IMR-90 (cell line): ENCODE results near the gene LTN1. TPM values are rescaled to one million over a fixed set of nuclear protein-coding genes. Genes with fewer than 3 reads are reported as not detected.

Experiments used
- ATAC-seq: fragments of 200-7000 bp; cut with Tn5 transposase; 2 replicates; pipeline ENCODE4 v1.9.1; 2020; ENCODE audit warnings: low read depth, mild to moderate bottlenecking, moderate library complexity
- BruUV-seq: library from RNA; stranded (reverse); fragments of 400-500 nt; replicated peaks from 2 replicates; lab custom pipeline; 2021; lab: Mats Ljungman, UMichigan
- CTCF ChIA-PET: fragments of 300-600 bp; formaldehyde crosslinking; extraction: SDS; loops from one replicate; lab custom pipeline; 2021; ENCODE audit warnings: antibody characterized with exemption; lab: Yijun Ruan, JAX
- POLR2A ChIA-PET: fragments of 300-600 bp; sonication (Branson Sonifier 250); formaldehyde crosslinking; loops from one replicate; lab custom pipeline; 2022; ENCODE audit warnings: antibody characterized with exemption; ENCODE audit not compliant: unreplicated experiment; lab: Charles Lee
- DNase-seq: peaks from one replicate; pipeline ENCODE4 v3.0.0; 2013
- H2AFZ ChIP-seq: replicated peaks from 2 replicates; pipeline ENCODE3; 2013; ENCODE audit warnings: low read length, mild to moderate bottlenecking; ENCODE audit not compliant: poor library complexity
- H2AK5ac ChIP-seq: 2 replicates; pipeline ENCODE4 v1.6.1; 2013; ENCODE audit warnings: low read depth, low read length, inconsistent platforms
- H2AK9ac ChIP-seq: replicated peaks from 2 replicates; pipeline ENCODE3; 2013; ENCODE audit warnings: mild to moderate bottlenecking, low read depth, low read length, moderate library complexity; ENCODE audit not compliant: poor library complexity
- H2BK120ac ChIP-seq: 2 replicates; pipeline ENCODE4 v1.6.1; 2013; ENCODE audit warnings: low read depth, low read length, inconsistent platforms
- H2BK15ac ChIP-seq: 3 replicates; pipeline ENCODE4 v1.6.1; 2013; ENCODE audit warnings: low read depth, low read length, inconsistent platforms
- H2BK20ac ChIP-seq: 2 replicates; pipeline ENCODE4 v1.6.1; 2013; ENCODE audit warnings: low read depth, mild to moderate bottlenecking, inconsistent platforms, low read length, moderate library complexity
- H2BK5ac ChIP-seq: 2 replicates; pipeline ENCODE4 v1.6.1; 2013; ENCODE audit warnings: mild to moderate bottlenecking, low read depth, low read length, inconsistent platforms; ENCODE audit not compliant: poor library complexity, severe bottlenecking
- H3K14ac ChIP-seq: replicated peaks from 2 replicates; pipeline ENCODE4 v1.6.1; 2013; ENCODE audit warnings: low read depth, low read length, inconsistent platforms
- H3K18ac ChIP-seq: 2 replicates; pipeline ENCODE4 v1.6.1; 2013; ENCODE audit warnings: low read depth, low read length, control low read depth
- H3K23ac ChIP-seq: 2 replicates; pipeline ENCODE4 v1.6.1; 2013; ENCODE audit warnings: low read depth, low read length, inconsistent platforms
- H3K27ac ChIP-seq: 2 replicates; pipeline ENCODE4 v1.5.1; 2013; ENCODE audit warnings: mild to moderate bottlenecking, control low read depth, low read length; ENCODE audit not compliant: insufficient read depth
- H3K27me3 ChIP-seq: 2 replicates; pipeline ENCODE4 v1.6.1; 2013; ENCODE audit warnings: low read length; ENCODE audit not compliant: control insufficient read depth, insufficient read depth
- H3K36me3 ChIP-seq: 2 replicates; pipeline ENCODE4 v1.6.1; 2013; ENCODE audit warnings: low read length, mixed read lengths; ENCODE audit not compliant: control insufficient read depth, insufficient read depth
- H3K4ac ChIP-seq: 2 replicates; pipeline ENCODE4 v1.6.1; 2013; ENCODE audit warnings: low read depth, low read length, inconsistent platforms
- H3K4me1 ChIP-seq: 2 replicates; pipeline ENCODE4 v1.6.1; 2013; ENCODE audit warnings: low read length, mixed read lengths; ENCODE audit not compliant: control insufficient read depth, insufficient read depth
- H3K4me2 ChIP-seq: 2 replicates; pipeline ENCODE4 v1.6.1; 2013; ENCODE audit warnings: low read depth, mild to moderate bottlenecking, control low read depth, low read length, moderate library complexity
- H3K4me3 ChIP-seq: 2 replicates; pipeline ENCODE4 v1.5.1; 2013; ENCODE audit warnings: low read depth, mild to moderate bottlenecking, control low read depth, low read length, moderate library complexity; ENCODE audit not compliant: insufficient read depth
- H3K56ac ChIP-seq: 2 replicates; pipeline ENCODE4 v1.6.1; 2013; ENCODE audit warnings: low read length, inconsistent platforms; ENCODE audit not compliant: insufficient read depth; ENCODE audit errors: extremely low read depth
- H3K79me1 ChIP-seq, 2 experiments: 2 replicates each; pipeline ENCODE4 v1.6.1; 2013; ENCODE audit warnings: low read length in 2 of 2, inconsistent platforms in 1 of 2, low read depth in 1 of 2
- H3K9ac ChIP-seq: 2 replicates; pipeline ENCODE4 v1.6.1; 2013; ENCODE audit warnings: low read depth, low read length, control low read depth
- H3K9me1 ChIP-seq: 2 replicates; pipeline ENCODE4 v1.6.1; 2013; ENCODE audit warnings: low read length, inconsistent platforms; ENCODE audit not compliant: insufficient read depth
- H3K9me3 ChIP-seq: 2 replicates; pipeline ENCODE4 v1.6.1; 2013; ENCODE audit warnings: low read length; ENCODE audit not compliant: control insufficient read depth, insufficient read depth
- H4K20me1 ChIP-seq: 2 replicates; pipeline ENCODE4 v1.6.1; 2013; ENCODE audit warnings: low read length, inconsistent platforms; ENCODE audit not compliant: insufficient read depth
- H4K5ac ChIP-seq: 2 replicates; pipeline ENCODE4 v1.6.1; 2013; ENCODE audit warnings: mild to moderate bottlenecking, low read depth, low read length, control low read depth
- H4K8ac ChIP-seq, 2 experiments: 2 replicates each; pipeline ENCODE4 v1.6.1; 2013; ENCODE audit warnings: low read depth in 2 of 2, low read length in 2 of 2, control low read depth in 1 of 2, inconsistent platforms in 1 of 2
- H4K91ac ChIP-seq: 2 replicates; pipeline ENCODE4 v1.6.1; 2013; ENCODE audit warnings: low read depth, low read length, inconsistent platforms; ENCODE audit not compliant: insufficient read depth
- CEBPB ChIP-seq: IDR thresholded peaks from 2 replicates; pipeline ENCODE4 v1.6.1; 2012; ENCODE audit warnings: low read depth, low read length, improper control_type of control experiment
- FOS ChIP-seq: fragments of 150-350 bp; IDR thresholded peaks from 2 replicates; pipeline ENCODE4 v1.6.1; 2016; ENCODE audit warnings: low read depth, low read length
- MAFK ChIP-seq: IDR thresholded peaks from 2 replicates; pipeline ENCODE4 v1.6.1; 2012; ENCODE audit warnings: low read depth, low read length, improper control_type of control experiment
- MXI1 ChIP-seq: IDR thresholded peaks from 2 replicates; pipeline ENCODE4 v1.6.1; 2012; ENCODE audit warnings: low read depth, mild to moderate bottlenecking, low read length, moderate library complexity, borderline replicate concordance
- WGBS, 2 experiments: methylation state at CpG; one replicate each; pipeline versions ENCODE4 v1.1.5 to v1.1.7; 2013; ENCODE audit warnings: missing lambda C conversion rate in 2 of 2; ENCODE audit not compliant: insufficient read length in 1 of 2; ENCODE audit errors: extremely low coverage in 2 of 2; 5-methylcytosine and 5-hydroxymethylcytosine counted together
- dilution Hi-C: fragments of 300-500 bp; cut with HindIII; formaldehyde crosslinking; loops from one replicate; pipeline ENCODE4 v1.14.3; 2018; ENCODE audit warnings: low sequenced_read_pairs; ENCODE audit not compliant: unreplicated experiment
- in situ Hi-C: fragments of 300-500 bp; cut with MboI; formaldehyde crosslinking; loops from 3 replicates; pipeline ENCODE4 v1.14.3; 2019; ENCODE audit warnings: low sequenced_read_pairs, inconsistent platforms, mixed read lengths
- intact Hi-C: fragments of 100-400 bp; cut with micrococcal nuclease; formaldehyde crosslinking; loops from 2 replicates; pipeline ENCODE4 v1.10.0; 2022
- polyA plus RNA-seq, 3 experiments: library from polyadenylated mRNA; depleted of rRNA; stranded (reverse); fragments of >200 nt; gene quantifications; 2 replicates each; pipeline ENCODE4 v1.2.3, GENCODE V29; 2012; ENCODE audit warnings: low replicate concordance in 1 of 3
- total RNA-seq: library from RNA; depleted of rRNA; stranded (reverse); fragments of >200 nt; gene quantifications from 2 replicates; pipeline ENCODE4 v1.2.3, GENCODE V29; 2012
- TF ChIP-seq, protein P1 (sequence below): fragments of 150-350 bp; IDR thresholded peaks from 2 replicates; pipeline ENCODE4 v1.6.1; 2017; ENCODE audit warnings: mild to moderate bottlenecking, antibody characterized with exemption, low read length, low read depth

The LTN1 gene
- total and polyA plus RNA-seq, 2 of the 4 experiments (the other 2 are of a cell fraction): 6.7 to 35.5 TPM

DNA sequence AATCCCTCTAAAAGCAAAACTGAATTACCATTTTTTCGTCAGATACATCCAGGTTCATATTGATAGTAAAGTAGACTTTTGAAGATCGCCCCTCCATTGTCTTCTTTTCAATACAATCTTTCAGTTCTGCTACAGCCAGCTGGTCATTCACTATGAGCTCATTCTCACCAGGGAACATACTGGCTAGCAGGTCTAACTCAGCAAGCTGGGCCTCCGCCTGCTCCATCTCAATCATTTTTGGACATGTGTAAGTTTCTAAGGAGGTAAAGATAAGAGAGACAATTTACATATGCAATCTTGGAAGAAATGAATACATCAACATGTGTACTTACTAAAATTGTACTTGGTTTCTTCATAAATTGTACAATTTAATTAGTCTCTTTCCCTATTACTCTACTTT, 15.7 kb upstream of the LTN1 start:
- Histone ChIP-seq H2AK5ac (no peak overlapping the region), H2BK120ac (no peak overlapping the region), H3K4me1 (peaks cover 3% of the 10 kb centered on the region; the same call in 1 of the 2 replicates), H3K4ac (no peak overlapping the region), H3K9ac (no peak overlapping the region), H3K23ac (no peak overlapping the region), H2BK20ac (no peak overlapping the region), H4K8ac (no peak overlapping the region), H3K56ac (no peak overlapping the region), H3K27ac (no peak overlapping the region), H3K4me2 (no peak overlapping the region), H3K9me3 (no peaks in the 10 kb centered on the region), H3K79me1 (peaks cover 0 to 5% of the 10 kb centered on the region in 2 experiments; a peak in 1 of 4 replicates), H3K18ac (no peak overlapping the region), H2AK9ac (no peak overlapping the region), H2AFZ (no peak overlapping the region), H3K9me1 (no peaks in the 10 kb centered on the region), H4K91ac (no peak overlapping the region), H3K27me3 (no peaks in the 10 kb centered on the region), H3K36me3 (peaks cover 19% of the 10 kb centered on the region), H2BK5ac (no peak overlapping the region), H4K20me1 (no peaks in the 10 kb centered on the region), H3K4me3 (no peak overlapping the region), H4K5ac (no peak overlapping the region), H3K14ac (no peak overlapping the region), H2BK15ac (no peak overlapping the region)
- dilution Hi-C loops: no loop called here
- intact Hi-C loops: no loop called here
- DNase-seq: no peak
- ChIA-PET POLR2A (no interaction called here), CTCF (no interaction called here)
- TF ChIP-seq FOS (no peak), MXI1 (no peak), MAFK (no peak), CEBPB (no peak)
- TF ChIP-seq, protein P1, sequence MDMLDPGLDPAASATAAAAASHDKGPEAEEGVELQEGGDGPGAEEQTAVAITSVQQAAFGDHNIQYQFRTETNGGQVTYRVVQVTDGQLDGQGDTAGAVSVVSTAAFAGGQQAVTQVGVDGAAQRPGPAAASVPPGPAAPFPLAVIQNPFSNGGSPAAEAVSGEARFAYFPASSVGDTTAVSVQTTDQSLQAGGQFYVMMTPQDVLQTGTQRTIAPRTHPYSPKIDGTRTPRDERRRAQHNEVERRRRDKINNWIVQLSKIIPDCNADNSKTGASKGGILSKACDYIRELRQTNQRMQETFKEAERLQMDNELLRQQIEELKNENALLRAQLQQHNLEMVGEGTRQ: no peak
- in situ Hi-C loops: no loop called here
- WGBS, 2 experiments: no CpG with 5 or more reads among the region's 3 CpGs
- BruUV-seq: no TSS peak
- no peak for ATAC-seq
